Kidney epithelial cell (primary cell): ENCODE results near the gene KRTAP10-6. TPM values are rescaled to one million over a fixed set of nuclear protein-coding genes. Genes with fewer than 3 reads are reported as not detected.

Source experiments
- DNase-seq: peaks from one replicate; pipeline ENCODE4 v3.0.0-alpha.2; 2010; ENCODE audit warnings: low read depth
- H3K27me3 ChIP-seq: 2 replicates; pipeline ENCODE4 v1.6.0; 2011; ENCODE audit warnings: low read length; ENCODE audit not compliant: control insufficient read depth, insufficient read depth
- H3K36me3 ChIP-seq: 2 replicates; pipeline ENCODE4 v1.5.1; 2011; ENCODE audit warnings: low read length; ENCODE audit not compliant: control insufficient read depth, insufficient read depth
- H3K4me3 ChIP-seq: 2 replicates; pipeline ENCODE4 v1.5.1; 2011; ENCODE audit warnings: low read depth, mild to moderate bottlenecking, control low read depth, low read length
- CTCF ChIP-seq: IDR thresholded peaks from 2 replicates; pipeline ENCODE4 v1.5.1; 2011; ENCODE audit warnings: mild to moderate bottlenecking, moderate library complexity, low read length, control low read depth, inconsistent platforms; ENCODE audit not compliant: insufficient read depth, poor library complexity, severe bottlenecking
- total RNA-seq: library from RNA; depleted of rRNA; stranded (reverse); fragments of >200 nt; gene quantifications from 2 replicates; pipeline ENCODE4 v1.2.3, GENCODE V29; 2015

Gene KRTAP10-6
- total RNA-seq, 1 donor from 2014 or later, result not detected

GRCh38 chr21:44618504-44618903, 26.2 kb upstream of the KRTAP10-6 start:
- H3K36me3 ChIP-seq, result no peaks in the 10 kb centered on the region
- no peak for TF ChIP-seq CTCF
- DNase-seq, result no peak

GRCh38 chr21:44617071-44617501, 24.8 kb upstream of the KRTAP10-6 start:
- no peaks in the 10 kb centered on the region for H3K36me3 ChIP-seq
- TF ChIP-seq CTCF, result no peak
- peaks cover 6% of the 10 kb centered on the region for H3K27me3 ChIP-seq
- no peak for DNase-seq
- no peak overlapping the region for H3K4me3 ChIP-seq

More at GRCh38 chr21:44618504-44618903, 26.2 kb upstream of the KRTAP10-6 start:
- Histone ChIP-seq H3K27me3 (peaks cover 6% of the 10 kb centered on the region), H3K4me3 (no peak overlapping the region)

GRCh38 chr21:44616591-44616926, 24.3 kb upstream of the KRTAP10-6 start:
- H3K27me3 ChIP-seq, result peaks cover 6% of the 10 kb centered on the region
- no peak for DNase-seq
- TF ChIP-seq CTCF, result no peak
- no peak overlapping the region for H3K4me3 ChIP-seq
- no peaks in the 10 kb centered on the region for H3K36me3 ChIP-seq

- H3K36me3 ChIP-seq, result no peaks in the 10 kb centered on the region
- DNase-seq, result no peak
- H3K27me3 ChIP-seq, result peaks cover 6% of the 10 kb centered on the region
- no peak overlapping the region for H3K4me3 ChIP-seq
- no peak for TF ChIP-seq CTCF
Observed at GRCh38 chr21:44615911-44616590, 23.7 kb upstream of the KRTAP10-6 start.

DNA sequence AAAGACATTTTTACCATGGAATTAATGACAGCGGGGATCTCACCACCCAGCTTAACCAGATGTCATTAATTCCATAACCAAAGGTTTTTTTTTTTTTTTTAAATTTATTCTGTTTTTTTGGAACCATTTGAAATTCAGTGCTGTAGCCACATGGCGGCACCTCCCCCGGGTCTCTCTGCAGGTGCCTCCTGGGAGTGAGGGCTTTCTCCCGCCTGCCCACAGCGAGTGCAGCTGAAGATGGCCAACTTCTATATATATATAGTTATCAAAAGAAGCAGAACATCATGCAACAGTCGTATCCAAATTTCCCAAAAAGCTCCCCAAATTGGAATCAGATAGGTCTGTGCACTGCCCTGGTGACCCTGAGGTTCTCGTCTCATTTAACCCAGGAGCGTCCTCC, 23.2 kb upstream of the KRTAP10-6 start:
- DNase-seq, result no peak
- Histone ChIP-seq H3K4me3 (no peak overlapping the region), H3K27me3 (peaks cover 6% of the 10 kb centered on the region), H3K36me3 (no peaks in the 10 kb centered on the region)
- no peak for TF ChIP-seq CTCF

DNA sequence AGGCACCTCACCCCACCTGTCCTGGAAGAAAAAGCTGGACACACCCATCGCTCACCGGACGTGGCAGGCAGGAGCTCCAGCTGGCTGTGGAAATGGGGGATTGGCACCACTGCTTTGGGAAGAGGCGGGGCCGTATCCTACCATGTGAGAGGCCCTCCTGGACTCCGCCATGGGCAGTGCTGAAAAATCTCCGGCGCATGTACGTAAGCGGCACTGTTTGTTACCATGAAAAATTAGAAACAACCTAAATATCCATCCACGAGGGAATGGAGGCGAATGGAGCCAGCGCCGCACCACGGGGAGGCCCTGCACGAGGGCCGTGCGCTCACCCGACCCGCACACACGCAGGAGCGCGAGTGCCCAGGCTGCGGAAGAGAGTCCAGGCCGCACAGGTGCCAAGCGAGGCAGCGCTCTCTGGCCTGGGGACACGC, 22.7 kb upstream of the KRTAP10-6 start:
- Histone ChIP-seq H3K4me3 (no peak overlapping the region), H3K27me3 (peaks cover 6% of the 10 kb centered on the region), H3K36me3 (no peaks in the 10 kb centered on the region)
- no peak for TF ChIP-seq CTCF
- no peak for DNase-seq
